VCaP (cell line): ENCODE measurements around the gene ACAD9.
"Not testable (repeated sequence)": the region's sequence is repeated elsewhere in the genome, so short reads cannot be mapped to it uniquely, and the experiment has no call there.

Source experiments
- H3K27ac ChIP-seq: fragments of 450-650 bp; 2 replicates; pipeline ENCODE4 v1.5.1; 2017
- CTCF ChIP-seq: fragments of 450-650 bp; conservative IDR thresholded peaks from 2 replicates; pipeline ENCODE4 v1.5.1; 2017; ENCODE audit warnings: mild to moderate bottlenecking, moderate library complexity

ACAD9 gene

DNA sequence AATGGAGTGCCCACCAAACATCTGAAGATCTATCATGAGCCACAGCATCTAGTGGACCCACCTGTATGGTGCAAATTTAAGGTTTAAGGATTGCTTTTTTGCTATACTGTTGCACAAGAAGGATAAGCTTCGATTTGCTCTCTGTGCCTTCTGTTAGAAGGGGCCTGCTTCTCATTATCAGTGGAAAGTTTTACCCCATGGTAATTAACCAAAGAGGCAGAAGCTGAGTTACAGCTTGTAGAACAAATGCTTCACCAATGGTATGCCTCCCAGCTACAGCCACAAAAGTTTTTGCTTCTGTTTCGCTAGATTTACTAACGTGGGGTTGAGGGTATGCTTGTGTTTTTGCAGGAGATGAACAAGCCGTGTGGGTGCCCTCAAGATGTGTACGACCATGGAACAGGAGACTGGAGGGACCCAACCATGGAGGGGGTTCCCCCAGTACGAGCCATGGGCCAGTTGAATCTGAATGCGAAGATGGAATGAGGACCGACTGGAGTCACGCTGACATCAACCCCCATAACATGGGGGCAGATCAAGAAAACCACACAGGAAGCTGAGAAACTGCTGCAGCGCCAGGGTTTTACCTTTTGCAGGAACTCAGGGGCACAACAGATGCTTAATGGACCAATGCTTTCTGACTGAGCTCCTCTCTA lies 43.5 kb downstream of the ACAD9 start:
- TF ChIP-seq CTCF: no peak
- no peak overlapping the region for H3K27ac ChIP-seq

GRCh38 chr3:128923576-128923975 lies 44.2 kb downstream of the ACAD9 start:
- no peak for TF ChIP-seq CTCF
- H3K27ac ChIP-seq: no peak overlapping the region

DNA sequence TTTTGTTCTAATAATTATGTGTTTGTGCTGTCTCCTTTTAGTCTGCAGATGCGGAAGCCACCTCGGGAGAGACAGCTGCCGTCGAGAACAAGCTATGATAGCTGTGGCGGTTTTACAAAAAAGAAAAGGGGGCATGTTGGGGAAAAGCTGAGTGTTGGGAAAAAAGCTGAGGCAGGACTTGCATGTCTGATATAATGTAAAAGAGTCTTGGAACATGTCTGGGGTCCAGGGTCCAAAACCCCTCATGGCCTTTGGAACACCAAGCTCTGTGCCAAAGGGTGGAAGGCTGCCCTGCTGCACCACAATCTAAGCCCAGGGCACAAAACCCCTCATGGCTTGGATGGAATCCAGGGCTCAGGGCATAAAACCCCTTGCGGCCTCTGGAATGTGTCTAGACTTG lies 44.6 kb downstream of the ACAD9 start:
- H3K27ac ChIP-seq: not testable (repeated sequence)

DNA sequence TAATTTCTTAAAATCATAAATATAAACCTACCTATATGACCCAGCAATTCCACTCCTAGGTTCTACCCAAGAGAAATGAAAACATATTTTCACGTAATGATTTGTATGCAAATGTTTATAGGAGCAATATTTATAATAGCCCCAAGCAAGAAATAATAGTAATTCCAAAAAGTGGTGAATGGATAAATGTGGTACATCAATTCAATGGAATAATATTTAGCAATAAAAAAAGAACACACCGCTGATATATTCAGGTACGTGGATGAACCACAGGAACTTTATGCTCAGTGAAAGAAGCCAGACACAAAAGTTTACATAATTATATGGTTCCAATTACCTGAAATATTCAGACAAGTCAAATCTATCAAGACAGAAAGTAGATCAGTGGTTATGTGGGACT lies 49.9 kb downstream of the ACAD9 start:
- no peak overlapping the region for H3K27ac ChIP-seq
- TF ChIP-seq CTCF: no peak

DNA sequence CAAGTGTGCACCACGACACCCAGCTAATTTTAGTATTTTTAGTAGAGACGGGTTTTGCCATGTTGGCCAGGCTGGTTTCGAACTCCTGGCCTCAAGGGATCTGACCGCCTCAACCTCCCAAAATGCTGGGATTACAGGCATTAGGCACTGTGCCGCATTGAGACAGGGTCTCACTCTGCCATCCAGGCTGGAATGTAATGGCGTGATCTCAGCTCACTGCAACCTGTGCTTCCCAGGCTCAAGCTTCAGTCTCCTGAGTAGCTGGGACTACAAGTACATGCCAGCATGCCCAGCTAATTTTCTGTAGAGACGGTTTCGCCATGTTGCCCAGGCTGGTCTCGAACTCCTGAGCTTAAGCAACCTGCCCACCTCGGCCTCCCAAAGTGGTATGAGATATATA lies 51.6 kb downstream of the ACAD9 start:
- no peak for TF ChIP-seq CTCF
- H3K27ac ChIP-seq: no peak overlapping the region

DNA sequence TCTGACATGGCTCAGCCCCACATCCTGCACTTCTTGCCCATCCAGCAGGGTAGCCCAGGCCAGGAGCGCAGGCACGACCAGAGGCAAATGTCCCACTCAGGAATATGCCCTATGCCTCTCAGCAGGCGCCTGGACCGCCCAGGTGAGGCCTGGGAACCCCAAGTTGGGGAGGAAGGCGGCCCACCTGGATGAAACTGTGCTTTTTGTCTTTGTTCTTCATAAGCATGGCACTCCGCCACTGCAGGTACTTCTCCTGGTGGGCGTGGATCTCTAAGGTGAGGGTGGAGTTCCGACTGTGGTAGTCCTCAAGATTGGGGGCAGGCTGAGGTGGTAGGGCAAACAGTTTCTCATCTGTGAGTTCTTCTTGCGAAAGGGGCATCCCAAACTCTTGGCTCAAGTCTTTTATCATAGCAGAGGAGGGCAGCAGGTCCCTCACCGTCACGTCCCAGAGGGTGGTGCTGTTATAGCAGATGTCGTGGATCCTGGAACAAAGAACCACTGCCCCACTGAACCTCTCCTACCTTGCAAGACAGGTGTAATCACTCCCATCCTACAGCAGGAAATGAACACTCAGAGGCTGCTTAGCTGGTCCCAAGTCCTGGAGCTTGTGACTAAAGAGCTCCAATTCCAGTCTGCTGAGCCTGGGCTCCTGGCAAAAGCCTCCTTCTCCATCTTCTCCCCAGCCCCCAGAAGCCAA lies 53.2 kb downstream of the ACAD9 start:
- no peak for TF ChIP-seq CTCF
- no peak overlapping the region for H3K27ac ChIP-seq

DNA sequence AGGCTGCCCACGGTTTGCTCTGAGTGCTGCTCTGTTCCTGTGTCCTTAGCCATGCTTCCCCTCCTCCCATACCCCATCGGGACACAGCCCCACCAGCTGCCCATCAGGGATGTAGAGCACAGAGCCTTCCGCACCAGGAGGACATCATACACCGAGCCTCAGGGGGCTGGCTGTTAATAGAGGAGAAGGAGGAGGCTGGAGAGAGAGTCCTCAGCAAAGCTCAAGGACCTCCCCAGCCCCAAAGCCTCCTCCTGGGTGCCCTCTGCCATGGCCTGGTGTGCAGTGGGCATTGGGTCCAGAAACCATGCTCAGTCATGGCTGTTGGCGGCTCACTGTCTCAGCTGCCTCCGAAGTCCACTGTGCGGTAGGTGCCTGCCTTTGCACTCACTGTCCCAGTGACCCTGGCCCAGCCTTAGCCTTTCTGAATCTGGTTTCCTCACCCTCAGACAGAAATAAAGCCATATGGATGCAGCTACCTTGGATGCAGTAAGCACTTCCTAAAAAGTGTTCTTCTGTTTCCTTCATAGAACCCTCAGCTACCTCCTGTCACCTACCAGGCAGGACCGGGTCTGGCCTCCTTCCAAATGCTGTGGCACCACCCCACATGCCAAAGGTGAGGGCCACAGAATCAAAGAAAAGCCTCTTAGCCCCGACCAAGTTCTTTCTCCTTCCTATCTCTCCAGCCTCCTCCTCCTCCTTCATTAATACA lies 53.9 kb downstream of the ACAD9 start:
- no peak overlapping the region for H3K27ac ChIP-seq
- TF ChIP-seq CTCF: no peak

DNA sequence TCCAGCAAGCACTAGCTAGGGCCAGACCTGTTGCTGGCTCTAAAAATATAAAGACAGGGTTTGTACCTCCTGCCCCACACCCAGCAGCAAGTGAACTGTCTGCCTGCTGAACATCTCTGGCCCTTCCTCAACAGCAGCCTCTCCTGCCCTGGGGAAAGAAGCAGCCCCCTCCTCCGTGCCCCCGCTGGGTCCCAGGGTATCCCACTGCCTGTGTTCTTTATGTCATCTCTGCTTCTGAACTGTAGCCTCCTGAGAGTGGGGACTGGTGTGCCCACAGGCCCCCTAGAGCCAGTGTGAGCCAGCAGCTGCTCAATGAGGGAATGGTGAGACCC lies 54.5 kb downstream of the ACAD9 start:
- no peak for TF ChIP-seq CTCF
- no peak overlapping the region for H3K27ac ChIP-seq
